Peyer's patch (tissue), 4 donors: Measurements from ENCODE around the gene NBEAL2. TPM values are rescaled to one million over a fixed set of nuclear protein-coding genes. Genes with fewer than 3 reads are reported as not detected.

Experiments
- DNase-seq, 3 donors: peaks; one replicate each; pipeline ENCODE4 v3.0.0-alpha.2; 2017 to 2019
- H3K27ac ChIP-seq, 4 donors: fragments of 200-600 bp; sonication (generic); one replicate each; pipeline ENCODE4 v1.5.1; 2016 to 2019
- H3K27me3 ChIP-seq, 2 donors: fragments of 200-600 bp; sonication (generic); one replicate each; pipeline ENCODE4 v1.5.1; 2019
- H3K36me3 ChIP-seq, 3 donors: fragments of 200-600 bp; sonication (generic); one replicate each; pipeline ENCODE4 v1.5.1; 2016 to 2019
- H3K4me1 ChIP-seq, 4 donors: fragments of 200-600 bp; sonication (generic); one replicate each; pipeline ENCODE4 v1.5.1; 2016 to 2019
- H3K4me3 ChIP-seq, 4 donors: fragments of 200-600 bp; sonication (generic); 1 replicate in 3 of 4; 2 replicates in 1 of 4; pipeline ENCODE4 v1.5.1; 2016 to 2019; ENCODE audit warnings: mild to moderate bottlenecking in 1 of 4
- H3K9me3 ChIP-seq, 4 donors: fragments of 200-600 bp; sonication (generic); one replicate each; pipeline ENCODE4 v1.5.1; 2016 to 2019; ENCODE audit warnings: mild to moderate bottlenecking in 1 of 4
- CTCF ChIP-seq, 6 experiments: fragments of 450-650 bp in 4 of 6; fragments of 200-600 bp in 2 of 6; sonication (generic) in 1 of 6; IDR thresholded peaks; one replicate each; pipeline ENCODE4 v1.5.1; 2017 to 2019; ENCODE audit warnings: antibody characterized with exemption in 6 of 6, mild to moderate bottlenecking in 3 of 6, moderate library complexity in 1 of 6
- POLR2A ChIP-seq, 2 donors: fragments of 450-650 bp; IDR thresholded peaks; one replicate each; pipeline ENCODE4 v1.5.1; 2017; ENCODE audit warnings: antibody characterized with exemption in 2 of 2, mild to moderate bottlenecking in 2 of 2, moderate library complexity in 2 of 2
- total RNA-seq, 4 donors: library from RNA; depleted of rRNA; stranded (reverse); fragments of >200 nt; gene quantifications; one replicate each; pipeline ENCODE4 v1.1.0, GENCODE V29; 2016

The NBEAL2 gene
- total RNA-seq, 4 donors from 2014 or later = 111 to 304 (median 229) TPM

GRCh38 chr3:47008851-47009224 lies 29.4 kb downstream of the NBEAL2 start:
- no peak for DNase-seq
- Histone ChIP-seq H3K27ac (peak overlapping the region in 3 of 4 donors; percentile 70 to 83 (median 75)), H3K9me3 (no peaks in the 10 kb centered on the region), H3K4me1 (peaks cover 0 to 8% (median 3%) of the 10 kb centered on the region in 4 donors), H3K27me3 (no peaks in the 10 kb centered on the region), H3K36me3 (peaks cover 0 to 48% (median 0%) of the 10 kb centered on the region in 3 donors), H3K4me3 (peak overlapping the region; percentile 29 to 61 (median 51))
- TF ChIP-seq CTCF (IDR thresholded peaks at IDR 0.05) = no peak
- TF ChIP-seq POLR2A (IDR thresholded peaks at IDR 0.05) = no peak

- peak; percentile 69 to 91 (median 81) for DNase-seq
- Histone ChIP-seq H3K4me1 (peaks cover 0 to 8% (median 3%) of the 10 kb centered on the region in 4 donors), H3K36me3 (peaks cover 0 to 45% (median 0%) of the 10 kb centered on the region in 3 donors), H3K27ac (peak overlapping the region; percentile 51 to 83 (median 72)), H3K4me3 (peak overlapping the region; percentile 29 to 61 (median 51)), H3K9me3 (no peaks in the 10 kb centered on the region), H3K27me3 (no peaks in the 10 kb centered on the region)
- no peak for TF ChIP-seq POLR2A (IDR thresholded peaks at IDR 0.05)
- no peak for TF ChIP-seq CTCF (IDR thresholded peaks at IDR 0.05)
Observed at GRCh38 chr3:47009225-47010110, 30.0 kb downstream of the NBEAL2 start.

GRCh38 chr3:47010111-47010712 lies 30.7 kb downstream of the NBEAL2 start:
- DNase-seq = peak in 2 of 3 donors; percentile 47 to 51
- H3K27me3 ChIP-seq = no peaks in the 10 kb centered on the region
- no peaks in the 10 kb centered on the region for H3K9me3 ChIP-seq
- H3K36me3 ChIP-seq = peaks cover 0 to 45% (median 0%) of the 10 kb centered on the region in 3 donors
- peaks cover 0 to 8% (median 3%) of the 10 kb centered on the region in 4 donors for H3K4me1 ChIP-seq
- peak overlapping the region; percentile 29 to 61 (median 51) for H3K4me3 ChIP-seq
- TF ChIP-seq CTCF (IDR thresholded peaks at IDR 0.05) (no peak), POLR2A (IDR thresholded peaks at IDR 0.05) (no peak)
- H3K27ac ChIP-seq = peak overlapping the region; percentile 51 to 83 (median 72)

- DNase-seq = no peak
- Histone ChIP-seq H3K27ac (no peak overlapping the region), H3K9me3 (no peaks in the 10 kb centered on the region), H3K4me1 (peaks cover 0 to 8% (median 3%) of the 10 kb centered on the region in 4 donors), H3K36me3 (peaks cover 0 to 39% (median 0%) of the 10 kb centered on the region in 3 donors), H3K27me3 (no peaks in the 10 kb centered on the region), H3K4me3 (no peak overlapping the region)
- no peak for TF ChIP-seq POLR2A (IDR thresholded peaks at IDR 0.05)
- TF ChIP-seq CTCF (IDR thresholded peaks at IDR 0.05) = no peak
Observed at GRCh38 chr3:47010910-47011309, 31.4 kb downstream of the NBEAL2 start.

GRCh38 chr3:47011371-47011770 lies 31.9 kb downstream of the NBEAL2 start:
- peaks cover 0 to 36% (median 0%) of the 10 kb centered on the region in 3 donors for H3K36me3 ChIP-seq
- TF ChIP-seq POLR2A (IDR thresholded peaks at IDR 0.05) = no peak
- TF ChIP-seq CTCF (IDR thresholded peaks at IDR 0.05) = no peak
- H3K4me1 ChIP-seq = peaks cover under 1 to 8% (median 4%) of the 10 kb centered on the region in 4 donors
- peak in 2 of 3 donors; percentile 37 to 42 for DNase-seq
- H3K27ac ChIP-seq = no peak overlapping the region
- H3K4me3 ChIP-seq = no peak overlapping the region
- H3K27me3 ChIP-seq = no peaks in the 10 kb centered on the region
- no peaks in the 10 kb centered on the region for H3K9me3 ChIP-seq
